Prostate gland (tissue), 2 donors: ENCODE results near the gene FRMPD1.

Experiments
- CTCF ChIP-seq, 4 experiments: fragments of 200-600 bp in 2 of 4; fragments of 450-650 bp in 2 of 4; sonication (generic) in 2 of 4; IDR thresholded peaks; 1 replicate in 3 of 4; 2 replicates in 1 of 4; pipeline ENCODE4 v1.5.1; 2016 to 2019; ENCODE audit warnings: antibody characterized with exemption in 4 of 4, mild to moderate bottlenecking in 2 of 4, moderate library complexity in 2 of 4
- POLR2A ChIP-seq: fragments of 450-650 bp; IDR thresholded peaks from one replicate; pipeline ENCODE4 v1.6.1; 2016; ENCODE audit warnings: antibody characterized with exemption, mild to moderate bottlenecking

GRCh38 chr9:37641331-37641730 is 9.4 kb upstream of the FRMPD1 start:
- no peak for TF ChIP-seq CTCF (IDR thresholded peaks at IDR 0.05)
- no peak for TF ChIP-seq POLR2A
